Prostate gland (tissue), 2 donors: Measurements from ENCODE around the gene MED8. TPM values are rescaled to one million over a fixed set of nuclear protein-coding genes. Genes with fewer than 3 reads are reported as not detected.

Experiments used
- DNase-seq: peaks from one replicate; pipeline ENCODE4 v3.0.0-alpha.2; 2019; ENCODE audit warnings: low spot score
- H3K27ac ChIP-seq, 2 donors: fragments of 200-600 bp; sonication (generic); 2 replicates each; pipeline ENCODE4 v1.5.1; 2017 to 2019
- H3K27me3 ChIP-seq: fragments of 200-600 bp; sonication (generic); replicated peaks from 2 replicates; pipeline ENCODE4 v1.5.1; 2019; ENCODE audit not compliant: insufficient read depth
- H3K36me3 ChIP-seq, 2 donors: fragments of 200-600 bp; sonication (generic); 1 replicate in 1 of 2; 2 replicates in 1 of 2; pipeline versions ENCODE4 v1.5.1 to v1.8.1; 2017 to 2019
- H3K4me1 ChIP-seq: fragments of 200-600 bp; sonication (generic); replicated peaks from 2 replicates; pipeline ENCODE4 v1.5.1; 2019
- H3K4me3 ChIP-seq, 2 donors: fragments of 200-600 bp; sonication (generic); 2 replicates each; pipeline ENCODE4 v1.5.1; 2017 to 2019
- H3K9me3 ChIP-seq: fragments of 200-600 bp; sonication (generic); 2 replicates; pipeline ENCODE4 v1.5.1; 2017
- POLR2A ChIP-seq: fragments of 450-650 bp; IDR thresholded peaks from one replicate; pipeline ENCODE4 v1.6.1; 2016; ENCODE audit warnings: antibody characterized with exemption, mild to moderate bottlenecking
- POLR2AphosphoS5 ChIP-seq: sonication (generic); formaldehyde crosslinking; IDR thresholded peaks from one replicate; pipeline ENCODE4 v1.6.1; 2017; ENCODE audit warnings: antibody characterized with exemption
- WGBS: methylation state at CpG from one replicate; pipeline ENCODE4 v1.1.5; 2018; 5-methylcytosine and 5-hydroxymethylcytosine counted together
- intact Hi-C: fragments of 100-400 bp; cut with DNase I; formaldehyde crosslinking; loops from one replicate; pipeline ENCODE4 v1.14.2; 2022
- total RNA-seq, 2 donors: library from RNA; depleted of rRNA; stranded (reverse); fragments of >200 nt; gene quantifications; one replicate each; pipeline ENCODE4 v1.1.0, GENCODE V29; 2016
- TF ChIP-seq, protein P1 (sequence below), 4 experiments: fragments of 200-600 bp in 2 of 4; fragments of 450-650 bp in 2 of 4; sonication (generic) in 2 of 4; IDR thresholded peaks; 1 replicate in 3 of 4; 2 replicates in 1 of 4; pipeline ENCODE4 v1.5.1; 2016 to 2019; ENCODE audit warnings: antibody characterized with exemption in 4 of 4, mild to moderate bottlenecking in 2 of 4, moderate library complexity in 2 of 4

Gene MED8
- total RNA-seq, 2 donors from 2014 or later, result 36.9 to 43.2 TPM

DNA sequence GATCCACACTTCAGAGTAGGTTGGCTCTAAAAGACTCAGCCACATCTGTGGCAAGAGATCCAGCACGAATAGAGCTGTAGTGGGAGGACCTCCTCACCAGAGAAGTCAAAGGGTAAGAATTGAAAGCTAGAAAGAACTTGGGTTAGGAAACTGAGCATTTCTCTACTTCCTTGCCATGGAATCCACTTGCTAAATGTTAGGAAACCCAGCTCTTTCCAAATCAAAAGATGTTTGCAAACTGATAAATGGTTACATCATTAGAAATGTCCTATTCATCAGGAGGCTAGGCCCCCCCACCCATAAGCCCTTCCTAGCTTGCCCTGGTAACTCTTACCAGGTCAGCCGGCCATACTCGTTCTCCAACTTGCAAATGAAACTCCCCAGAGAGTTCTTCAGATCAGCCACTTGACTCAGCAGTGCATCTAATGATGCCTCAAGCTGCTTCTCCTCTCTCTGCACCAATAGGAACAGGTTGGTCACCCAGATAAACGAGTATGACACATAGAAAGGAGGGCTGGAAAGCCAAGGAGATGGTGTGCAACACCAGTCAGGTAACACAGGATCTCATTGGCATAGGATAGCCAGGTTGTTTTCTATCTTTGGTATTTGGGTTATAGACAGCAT lies 1.5 kb downstream of the MED8 start:
- intact Hi-C loops, result no loop called here
- peak overlapping the region in 1 of 2 donors; percentile 83 for H3K27ac ChIP-seq
- TF ChIP-seq POLR2AphosphoS5 (no peak), POLR2A (no peak)
- TF ChIP-seq, protein P1, sequence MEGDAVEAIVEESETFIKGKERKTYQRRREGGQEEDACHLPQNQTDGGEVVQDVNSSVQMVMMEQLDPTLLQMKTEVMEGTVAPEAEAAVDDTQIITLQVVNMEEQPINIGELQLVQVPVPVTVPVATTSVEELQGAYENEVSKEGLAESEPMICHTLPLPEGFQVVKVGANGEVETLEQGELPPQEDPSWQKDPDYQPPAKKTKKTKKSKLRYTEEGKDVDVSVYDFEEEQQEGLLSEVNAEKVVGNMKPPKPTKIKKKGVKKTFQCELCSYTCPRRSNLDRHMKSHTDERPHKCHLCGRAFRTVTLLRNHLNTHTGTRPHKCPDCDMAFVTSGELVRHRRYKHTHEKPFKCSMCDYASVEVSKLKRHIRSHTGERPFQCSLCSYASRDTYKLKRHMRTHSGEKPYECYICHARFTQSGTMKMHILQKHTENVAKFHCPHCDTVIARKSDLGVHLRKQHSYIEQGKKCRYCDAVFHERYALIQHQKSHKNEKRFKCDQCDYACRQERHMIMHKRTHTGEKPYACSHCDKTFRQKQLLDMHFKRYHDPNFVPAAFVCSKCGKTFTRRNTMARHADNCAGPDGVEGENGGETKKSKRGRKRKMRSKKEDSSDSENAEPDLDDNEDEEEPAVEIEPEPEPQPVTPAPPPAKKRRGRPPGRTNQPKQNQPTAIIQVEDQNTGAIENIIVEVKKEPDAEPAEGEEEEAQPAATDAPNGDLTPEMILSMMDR (IDR thresholded peaks at IDR 0.05), result no peak
- no peaks in the 10 kb centered on the region for H3K9me3 ChIP-seq
- DNase-seq, result no peak
- peaks cover 13% of the 10 kb centered on the region for H3K4me1 ChIP-seq
- WGBS, result 53% methylated on average over 4 of the region's 4 CpGs
- H3K4me3 ChIP-seq, result no peak overlapping the region
- H3K27me3 ChIP-seq, result no peaks in the 10 kb centered on the region
- H3K36me3 ChIP-seq, result peaks cover 13 to 19% of the 10 kb centered on the region in 2 donors

DNA sequence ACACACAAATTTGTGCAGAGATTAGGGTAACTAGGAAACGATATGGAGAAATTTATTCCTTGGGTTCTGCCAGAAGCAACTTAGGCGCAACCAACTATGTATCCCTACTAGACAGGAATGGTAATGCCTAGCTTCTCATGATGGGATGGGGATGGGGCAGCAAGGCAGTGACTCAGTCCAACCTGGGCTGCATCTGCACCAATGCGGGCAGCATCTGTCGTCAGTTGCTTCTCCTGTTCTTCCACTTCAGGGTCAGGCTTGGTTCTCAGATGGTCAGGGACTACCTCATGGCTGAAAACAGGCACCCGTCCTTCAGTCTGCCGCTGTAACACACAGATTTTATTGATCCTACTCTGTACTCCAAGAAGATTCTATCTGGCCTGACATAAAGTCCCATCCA lies 2.9 kb downstream of the MED8 start:
- Histone ChIP-seq H3K36me3 (peaks cover 13 to 19% of the 10 kb centered on the region in 2 donors), H3K9me3 (no peaks in the 10 kb centered on the region), H3K27me3 (no peaks in the 10 kb centered on the region), H3K27ac (no peak overlapping the region), H3K4me1 (peaks cover 13% of the 10 kb centered on the region), H3K4me3 (no peak overlapping the region)
- no peak for DNase-seq
- TF ChIP-seq, protein P1 (IDR thresholded peaks at IDR 0.05), result no peak
- TF ChIP-seq POLR2AphosphoS5 (no peak), POLR2A (no peak)
- intact Hi-C loops, result no loop called here
- WGBS, result 91% methylated on average over 6 of the region's 6 CpGs

DNA sequence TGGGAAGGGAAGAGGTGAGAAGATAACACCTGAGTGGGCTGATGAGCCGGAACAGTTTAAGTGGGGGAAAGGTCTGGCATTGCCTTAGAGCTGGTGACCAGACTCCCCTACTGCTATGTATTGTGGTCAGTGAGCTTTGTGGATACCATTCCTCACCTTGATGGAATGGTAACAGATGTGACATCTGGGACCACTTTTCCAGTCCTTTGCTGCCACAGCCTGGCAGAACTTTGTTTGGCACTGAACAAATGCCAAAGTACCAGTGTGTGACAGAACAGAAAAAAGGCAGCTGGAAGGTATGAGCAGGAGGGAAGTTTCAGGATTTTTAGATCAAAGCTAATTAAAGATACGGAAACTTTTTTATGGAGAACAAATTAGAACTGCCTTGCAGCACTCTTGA lies 6.2 kb downstream of the MED8 start:
- peaks cover 6% of the 10 kb centered on the region for H3K4me1 ChIP-seq
- no peaks in the 10 kb centered on the region for H3K27me3 ChIP-seq
- no peak for DNase-seq
- 58% methylated on average over 2 of the region's 2 CpGs for WGBS
- intact Hi-C loops, result no loop called here
- TF ChIP-seq, protein P1 (IDR thresholded peaks at IDR 0.05), result peak in 2 of 4 experiments; percentile 36 to 37
- peak; percentile 26 for TF ChIP-seq POLR2AphosphoS5
- no peak for TF ChIP-seq POLR2A
- H3K36me3 ChIP-seq, result peaks cover 13 to 19% of the 10 kb centered on the region in 2 donors
- no peaks in the 10 kb centered on the region for H3K9me3 ChIP-seq
- H3K4me3 ChIP-seq, result no peak overlapping the region
- no peak overlapping the region for H3K27ac ChIP-seq

DNA sequence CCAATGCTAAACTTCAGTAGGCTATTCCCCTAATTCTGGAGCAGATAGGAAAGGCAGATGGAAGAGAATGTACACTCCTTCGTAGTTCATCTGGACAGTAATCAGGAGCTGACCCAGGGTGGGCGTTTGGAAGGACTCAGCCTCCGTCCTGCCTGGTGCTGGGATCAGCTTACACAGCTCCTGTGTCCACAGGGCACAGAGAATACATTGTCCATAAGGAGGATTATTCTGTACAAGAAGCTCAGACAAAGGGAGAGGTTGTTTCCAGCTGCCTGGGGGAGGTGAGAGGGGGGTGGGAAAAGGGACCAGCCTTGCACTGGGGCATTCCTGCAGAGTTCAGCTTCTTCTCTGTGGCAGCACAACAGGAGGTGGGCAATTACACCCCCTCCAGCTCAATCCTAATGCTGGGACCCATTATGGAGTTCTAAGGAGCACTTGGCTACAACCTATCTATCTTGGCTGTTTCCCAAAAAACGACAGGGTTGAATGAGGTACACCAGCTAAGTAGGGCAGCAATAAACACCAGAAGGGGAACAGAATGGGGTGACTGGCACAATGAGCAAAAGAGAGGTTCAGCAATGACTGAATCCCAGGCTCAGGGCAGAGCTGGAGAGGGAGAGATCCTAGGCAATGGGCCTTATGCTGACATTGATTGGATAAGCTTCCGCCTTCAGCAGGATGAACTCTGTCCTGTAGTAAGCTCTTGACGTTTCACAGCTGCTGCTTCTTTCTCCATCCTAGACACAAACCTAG lies 7.4 kb downstream of the MED8 start:
- H3K4me1 ChIP-seq, result peaks cover 2% of the 10 kb centered on the region
- no peak for DNase-seq

More for the DNA sequence above, 7.4 kb downstream of the MED8 start:
- H3K36me3 ChIP-seq, result peaks cover 13 to 19% of the 10 kb centered on the region in 2 donors
- no peak overlapping the region for H3K4me3 ChIP-seq
- TF ChIP-seq POLR2A (no peak), POLR2AphosphoS5 (no peak)
- TF ChIP-seq, protein P1 (IDR thresholded peaks at IDR 0.05), result no peak
- no peaks in the 10 kb centered on the region for H3K27me3 ChIP-seq
- WGBS, result 34% methylated on average over 6 of the region's 6 CpGs
- intact Hi-C loops, result no loop called here
- no peak overlapping the region for H3K27ac ChIP-seq
- H3K9me3 ChIP-seq, result no peaks in the 10 kb centered on the region
